ENCODE results near the gene UBAP2.
A peak's percentile ranks its signal among the peaks of the same experiment; 100 is the strongest.
"Not testable (repeated sequence)": the region's sequence is repeated elsewhere in the genome, so short reads cannot be mapped to it uniquely, and the experiment has no call there.

UBAP2 gene

DNA sequence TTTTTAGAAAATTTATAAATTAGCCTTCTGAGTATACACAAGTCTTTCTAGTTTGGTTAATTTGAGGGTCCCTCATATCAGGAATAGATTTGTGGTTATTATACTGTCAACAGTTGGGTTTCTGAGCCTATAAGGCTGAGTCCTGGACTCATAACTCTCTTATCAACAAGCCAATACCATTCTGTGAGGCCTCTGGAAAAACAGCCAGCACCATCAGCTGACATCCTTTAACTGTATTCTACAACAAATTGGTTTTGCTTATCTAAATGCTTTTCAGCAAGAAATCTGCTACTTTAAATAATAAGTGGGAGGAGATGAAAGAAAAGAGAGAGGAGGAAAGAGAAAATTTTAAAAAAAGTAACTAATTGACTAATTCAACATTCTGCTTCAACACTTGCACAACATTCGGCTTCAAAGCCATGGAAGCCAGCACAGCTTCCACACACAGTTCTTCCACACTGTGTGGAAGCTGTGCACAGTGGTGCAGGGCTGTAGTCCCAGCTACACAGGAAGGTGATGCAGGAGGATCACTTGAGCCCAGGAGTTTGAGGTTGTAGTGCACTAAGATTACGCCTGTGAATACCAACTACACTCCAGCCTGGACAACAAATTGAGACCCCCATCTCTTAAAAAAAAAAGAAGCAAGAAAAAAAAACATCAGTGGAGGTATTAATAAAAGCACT lies 84.5 kb downstream of the UBAP2 start:
- no peak for DNase-seq (ENCODE audit: low spot score)
- no peak overlapping the region for H3K27ac ChIP-seq
- TF ChIP-seq, protein P1, sequence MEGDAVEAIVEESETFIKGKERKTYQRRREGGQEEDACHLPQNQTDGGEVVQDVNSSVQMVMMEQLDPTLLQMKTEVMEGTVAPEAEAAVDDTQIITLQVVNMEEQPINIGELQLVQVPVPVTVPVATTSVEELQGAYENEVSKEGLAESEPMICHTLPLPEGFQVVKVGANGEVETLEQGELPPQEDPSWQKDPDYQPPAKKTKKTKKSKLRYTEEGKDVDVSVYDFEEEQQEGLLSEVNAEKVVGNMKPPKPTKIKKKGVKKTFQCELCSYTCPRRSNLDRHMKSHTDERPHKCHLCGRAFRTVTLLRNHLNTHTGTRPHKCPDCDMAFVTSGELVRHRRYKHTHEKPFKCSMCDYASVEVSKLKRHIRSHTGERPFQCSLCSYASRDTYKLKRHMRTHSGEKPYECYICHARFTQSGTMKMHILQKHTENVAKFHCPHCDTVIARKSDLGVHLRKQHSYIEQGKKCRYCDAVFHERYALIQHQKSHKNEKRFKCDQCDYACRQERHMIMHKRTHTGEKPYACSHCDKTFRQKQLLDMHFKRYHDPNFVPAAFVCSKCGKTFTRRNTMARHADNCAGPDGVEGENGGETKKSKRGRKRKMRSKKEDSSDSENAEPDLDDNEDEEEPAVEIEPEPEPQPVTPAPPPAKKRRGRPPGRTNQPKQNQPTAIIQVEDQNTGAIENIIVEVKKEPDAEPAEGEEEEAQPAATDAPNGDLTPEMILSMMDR (conservative IDR thresholded peaks at IDR 0.05; ENCODE audit: low read depth): no peak
- POLR2A ChIA-PET (ENCODE audit: low non-redundant PET): no interaction called here
- CTCF ChIA-PET: interaction anchor here (0.5 kb wide), 1 partner anchor 176 kb away, joined by 3 read pairs; no protein-coding TSS in a partner anchor

DNA sequence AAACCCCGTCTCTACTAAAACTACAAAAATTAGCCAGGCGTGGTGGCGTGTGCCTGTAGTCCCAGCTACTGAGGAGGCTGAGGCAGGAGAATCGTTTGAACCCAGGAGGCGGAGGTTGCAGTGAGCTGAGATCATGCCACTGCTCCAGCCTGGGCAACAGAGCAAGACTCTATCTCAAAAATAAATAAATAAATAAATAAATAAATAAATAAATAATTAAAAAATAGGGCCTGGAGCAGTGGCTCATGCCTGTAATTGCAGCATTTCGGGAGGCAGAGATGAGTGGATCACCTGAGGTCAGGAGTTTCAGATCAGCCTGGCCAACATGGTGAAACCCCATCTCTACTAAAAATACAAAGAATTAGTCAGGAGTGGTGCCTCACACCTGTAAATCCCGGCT lies 86.2 kb downstream of the UBAP2 start:
- POLR2A ChIA-PET (ENCODE audit: low non-redundant PET): interaction anchor here (0.6 kb wide), 1 partner anchor 127 kb away, joined by 5 read pairs; no protein-coding TSS in a partner anchor
- H3K27ac ChIP-seq; DNase-seq (ENCODE audit: low spot score); CTCF ChIA-PET: not testable (repeated sequence)

DNA sequence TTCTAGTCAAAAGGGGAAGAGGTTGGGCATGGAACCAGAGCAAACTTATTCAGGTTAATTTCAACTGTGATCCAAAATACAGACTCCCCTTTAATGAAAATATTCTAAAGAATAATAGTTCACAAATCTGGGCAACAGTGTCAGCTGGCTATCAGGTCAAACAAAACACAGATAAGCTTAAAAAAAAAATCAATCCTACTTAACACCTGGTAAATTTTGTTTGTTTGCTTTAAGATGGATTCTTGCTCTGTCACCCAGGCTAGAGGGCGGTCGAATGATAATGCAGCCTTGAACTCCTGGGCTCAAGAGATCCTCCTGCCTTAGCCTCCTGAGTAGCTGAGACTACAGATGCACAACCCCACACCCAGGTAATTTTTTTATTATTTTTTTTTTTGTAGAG lies 89.0 kb downstream of the UBAP2 start:
- CTCF ChIA-PET: interaction anchor here (0.6 kb wide), 1 partner anchor 146 kb away, joined by 3 read pairs; no protein-coding TSS in a partner anchor
- DNase-seq (ENCODE audit: low spot score): no peak
- H3K27ac ChIP-seq: no peak overlapping the region
- TF ChIP-seq, protein P1 (conservative IDR thresholded peaks at IDR 0.05; ENCODE audit: low read depth): no peak
- POLR2A ChIA-PET (ENCODE audit: low non-redundant PET): no interaction called here

DNA sequence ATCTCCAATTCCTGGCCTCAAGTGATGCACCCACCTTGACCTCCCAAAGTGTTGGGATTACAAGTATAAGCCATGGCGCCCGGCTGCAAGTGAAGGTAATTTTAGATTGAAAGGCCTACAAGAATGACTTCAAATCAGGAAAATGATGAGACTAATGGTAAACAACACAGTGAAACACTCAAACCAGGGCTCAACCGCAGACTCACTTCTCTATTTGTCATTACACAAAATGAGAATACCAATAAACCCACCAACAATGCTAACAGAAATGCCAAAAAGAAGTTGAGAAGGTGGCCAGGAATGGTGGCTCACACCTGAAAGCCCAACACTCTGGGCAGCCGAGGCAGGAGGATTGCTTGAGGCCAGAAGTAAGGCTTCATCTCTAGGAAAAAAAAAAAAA lies 92.1 kb downstream of the UBAP2 start:
- no peak for DNase-seq (ENCODE audit: low spot score)
- no peak overlapping the region for H3K27ac ChIP-seq
- ChIA-PET CTCF (interaction anchor here (0.6 kb wide), 1 partner anchor 178 kb away, joined by 3 read pairs; no protein-coding TSS in a partner anchor), POLR2A (ENCODE audit: low non-redundant PET) (interaction anchor here (0.6 kb wide), 1 partner anchor 8 kb away, joined by 4 read pairs; no protein-coding TSS in a partner anchor)
- TF ChIP-seq, protein P1 (conservative IDR thresholded peaks at IDR 0.05; ENCODE audit: low read depth): no peak

DNA sequence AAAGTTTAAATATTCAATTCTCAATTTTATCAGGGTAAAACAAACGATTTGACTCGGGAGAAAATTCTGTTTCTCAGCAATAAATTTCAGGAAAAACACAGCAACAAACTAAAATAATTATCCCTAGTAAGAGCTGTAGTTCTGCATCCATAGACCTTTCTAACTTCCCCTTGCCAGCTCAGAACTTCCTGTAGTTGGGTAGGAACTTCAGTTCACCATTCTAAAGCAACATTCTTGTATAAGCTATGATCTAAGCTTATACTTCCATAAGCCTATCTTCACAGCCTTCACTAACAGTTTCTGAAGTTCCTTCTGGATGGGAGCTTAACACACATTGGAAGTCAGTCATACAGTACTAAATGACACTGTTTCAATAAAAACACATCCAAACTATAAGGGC lies 96.6 kb downstream of the UBAP2 start:
- no peak for DNase-seq (ENCODE audit: low spot score)
- TF ChIP-seq, protein P1 (conservative IDR thresholded peaks at IDR 0.05; ENCODE audit: low read depth): no peak
- no peak overlapping the region for H3K27ac ChIP-seq
- ChIA-PET CTCF (interaction anchor here (0.6 to 1.1 kb wide), 3 partner anchors 11 to 425 kb away, joined by 3 read pairs; no protein-coding TSS in a partner anchor), POLR2A (ENCODE audit: low non-redundant PET) (no interaction called here)

DNA sequence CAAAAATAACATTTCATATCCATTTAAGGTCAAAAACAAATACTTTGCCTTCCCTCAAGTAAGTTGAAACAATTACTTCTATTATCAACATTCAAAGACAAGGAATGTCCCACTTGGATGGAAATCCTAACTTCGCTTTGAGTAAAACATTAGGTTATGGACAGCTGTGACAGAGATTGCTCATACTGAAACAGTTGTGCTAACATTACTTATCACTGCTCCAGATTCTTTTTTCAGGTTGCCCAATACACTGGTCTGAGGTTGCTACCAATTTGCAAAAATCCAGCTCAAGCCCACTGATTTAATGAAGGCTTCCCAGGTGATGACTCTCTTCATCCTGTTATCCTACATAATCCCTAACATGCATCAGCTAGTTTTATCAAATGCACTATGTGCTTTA lies 98.3 kb downstream of the UBAP2 start:
- DNase-seq (ENCODE audit: low spot score): no peak
- TF ChIP-seq, protein P1 (conservative IDR thresholded peaks at IDR 0.05; ENCODE audit: low read depth): no peak
- ChIA-PET POLR2A (ENCODE audit: low non-redundant PET) (no interaction called here), CTCF (no interaction called here)
- H3K27ac ChIP-seq: no peak overlapping the region

DNA sequence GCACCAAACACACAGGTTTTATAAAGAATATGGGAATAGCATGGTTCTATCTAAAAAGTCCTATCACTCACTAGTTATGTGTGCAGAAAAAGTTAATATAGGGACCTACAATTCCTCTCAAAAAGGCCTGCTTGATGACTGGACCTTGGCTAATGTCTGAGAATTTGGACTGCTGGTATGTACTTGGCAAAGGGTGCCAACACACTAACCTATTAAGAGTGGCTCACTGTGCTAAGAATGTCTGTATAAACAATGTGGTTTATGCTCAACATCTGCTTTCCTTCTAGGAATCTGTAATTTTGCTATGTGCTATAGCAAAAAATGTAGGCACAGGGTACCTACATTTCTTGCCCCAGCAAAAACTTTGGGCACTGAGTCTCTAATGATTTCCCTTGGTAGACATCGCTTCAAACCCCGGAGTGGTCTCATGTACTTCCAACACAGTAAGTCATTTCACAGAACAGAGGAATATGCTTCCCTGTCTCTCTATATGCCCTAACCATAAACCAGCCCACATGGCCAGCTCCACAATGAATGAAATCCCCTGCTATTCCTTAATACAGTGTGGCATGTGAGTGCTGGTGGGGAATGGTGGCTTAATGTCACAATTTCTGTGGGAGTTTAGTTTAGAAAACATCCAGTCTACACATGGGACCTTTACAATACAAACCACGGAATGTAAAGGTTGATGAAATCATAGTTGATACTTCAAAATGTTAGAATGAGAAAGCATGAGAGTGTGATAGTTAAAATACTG lies 101.7 kb downstream of the UBAP2 start:
- ChIA-PET POLR2A (ENCODE audit: low non-redundant PET) (no interaction called here), CTCF (no interaction called here)
- peak; percentile 84 for DNase-seq (ENCODE audit: low spot score)

More for the DNA sequence above, 101.7 kb downstream of the UBAP2 start:
- TF ChIP-seq, protein P1 (conservative IDR thresholded peaks at IDR 0.05; ENCODE audit: low read depth): no peak
- H3K27ac ChIP-seq: peak overlapping the region; percentile 79

All from RWPE1 (cell line).